ENCODE data around the gene ELOVL6. TPM values are rescaled to one million over a fixed set of nuclear protein-coding genes. Genes with fewer than 3 reads are reported as not detected.
A peak's percentile ranks its signal among the peaks of the same experiment; 100 is the strongest.

The ELOVL6 gene
- total RNA-seq, 2 experiments from 2014 or later = 17.4 to 18.7 TPM

DNA sequence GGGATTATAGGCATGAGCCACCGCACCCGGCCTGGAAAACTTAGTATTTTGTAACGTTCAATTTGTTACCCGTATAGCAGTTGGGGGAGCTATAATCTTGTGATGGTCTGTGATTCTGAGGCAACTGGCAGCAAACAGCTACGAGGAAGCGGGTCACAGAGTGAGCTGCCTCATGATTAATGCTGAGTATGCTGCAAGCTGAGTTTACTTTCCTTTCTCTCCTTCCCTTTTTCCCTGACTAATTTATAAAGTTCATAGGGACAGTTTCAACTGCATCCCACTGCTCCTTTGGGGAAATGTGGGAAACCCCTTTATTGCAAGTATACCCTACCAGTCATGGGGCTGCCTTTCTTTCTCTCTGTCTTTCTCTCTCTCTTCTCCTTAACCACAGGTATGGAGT lies 17.7 kb upstream of the ELOVL6 start:
- no peak overlapping the region for H3K4me3 Mint-ChIP-seq
- no peak overlapping the region for H3K27ac Mint-ChIP-seq
- ChIA-PET POLR2A (no interaction called here), CTCF (no interaction called here)
- peaks cover 8% of the 10 kb centered on the region for H3K36me3 Mint-ChIP-seq (ENCODE audit: low read depth)
- peaks cover 7% of the 10 kb centered on the region for H3K9me3 Mint-ChIP-seq (ENCODE audit: insufficient read depth)
- H3K27me3 Mint-ChIP-seq (ENCODE audit: low read depth) = peaks cover 11% of the 10 kb centered on the region
- no peak for DNase-seq
- peaks cover 11% of the 10 kb centered on the region for H3K4me1 Mint-ChIP-seq (ENCODE audit: low read depth)
- no peak for ATAC-seq

DNA sequence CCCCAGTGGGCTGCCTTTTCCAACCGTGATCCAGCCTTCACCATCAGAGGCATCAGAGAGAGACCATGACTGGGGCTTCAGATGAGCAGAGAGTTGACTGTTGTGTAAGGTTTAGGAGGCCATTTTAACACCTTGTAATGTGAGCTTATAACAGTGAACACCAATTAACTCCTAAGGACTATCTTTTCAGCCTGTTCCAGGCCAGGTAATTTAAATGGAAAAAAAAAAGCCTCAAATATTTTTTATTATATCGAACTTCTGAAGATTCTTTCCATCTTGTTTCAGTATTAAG lies 13.3 kb upstream of the ELOVL6 start:
- DNase-seq = no peak
- H3K4me1 Mint-ChIP-seq (ENCODE audit: low read depth) = peaks cover 4% of the 10 kb centered on the region

DNA sequence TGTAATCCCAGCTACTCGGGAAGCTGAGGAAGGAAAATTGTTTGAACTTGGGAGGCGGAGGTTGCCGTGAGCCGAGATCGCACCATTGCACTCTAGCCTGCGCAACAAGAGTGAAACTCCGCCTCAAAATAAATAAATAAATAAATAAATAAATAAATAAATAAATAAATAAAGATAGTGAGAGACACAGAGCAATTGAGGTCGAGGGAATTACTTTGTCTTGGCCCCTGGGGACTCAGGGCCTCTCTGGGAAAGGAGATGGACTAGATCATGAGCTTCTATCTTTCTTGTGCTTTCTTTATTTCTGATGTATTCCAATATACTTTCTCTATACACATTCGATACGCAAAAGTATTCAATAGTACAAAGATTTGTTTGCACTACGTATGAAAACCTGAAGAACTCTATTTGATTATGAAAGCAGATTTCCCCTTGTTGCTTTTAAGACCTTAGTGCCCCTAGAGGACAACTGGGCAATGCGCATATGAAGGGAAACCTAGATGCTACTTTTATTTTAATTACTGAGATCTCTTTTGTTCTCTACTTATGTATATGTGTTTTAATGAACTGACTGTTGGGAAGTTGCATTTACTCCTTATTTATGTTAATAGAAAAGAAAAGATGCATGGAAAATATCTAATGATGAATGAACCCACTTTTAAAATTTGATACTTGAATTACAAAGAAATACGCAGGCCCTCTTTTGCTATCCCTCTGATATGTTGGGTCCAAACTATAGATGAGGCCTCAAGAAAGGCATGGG lies 12.8 kb upstream of the ELOVL6 start:
- Mint-ChIP-seq H3K4me1 (ENCODE audit: low read depth) (peaks cover 4% of the 10 kb centered on the region), H3K36me3 (ENCODE audit: low read depth) (no peaks in the 10 kb centered on the region), H3K9me3 (ENCODE audit: insufficient read depth) (no peaks in the 10 kb centered on the region), H3K27ac (no peak overlapping the region), H3K4me3 (no peak overlapping the region), H3K27me3 (ENCODE audit: low read depth) (peaks cover 4% of the 10 kb centered on the region)
- ChIA-PET CTCF (interaction anchor here (0.8 to 1.6 kb wide), 4 partner anchors 13 to 162 kb away, joined by 3 to 7 read pairs (median 4); partner anchors contain the start of gene ELOVL6), POLR2A (no interaction called here)
- DNase-seq (peak; percentile 49), ATAC-seq (peak; percentile 60)

More for the DNA sequence above, 13.3 kb upstream of the ELOVL6 start:
- H3K4me3 Mint-ChIP-seq = no peak overlapping the region
- no peak overlapping the region for H3K27ac Mint-ChIP-seq
- ChIA-PET POLR2A (no interaction called here), CTCF (interaction anchor here (0.5 to 1.6 kb wide), 3 partner anchors 13 to 162 kb away, joined by 3 to 4 read pairs (median 4); partner anchors contain the start of gene ELOVL6)
- H3K36me3 Mint-ChIP-seq (ENCODE audit: low read depth) = no peaks in the 10 kb centered on the region
- no peak for ATAC-seq
- peaks cover 6% of the 10 kb centered on the region for H3K27me3 Mint-ChIP-seq (ENCODE audit: low read depth)
- H3K9me3 Mint-ChIP-seq (ENCODE audit: insufficient read depth) = no peaks in the 10 kb centered on the region

DNA sequence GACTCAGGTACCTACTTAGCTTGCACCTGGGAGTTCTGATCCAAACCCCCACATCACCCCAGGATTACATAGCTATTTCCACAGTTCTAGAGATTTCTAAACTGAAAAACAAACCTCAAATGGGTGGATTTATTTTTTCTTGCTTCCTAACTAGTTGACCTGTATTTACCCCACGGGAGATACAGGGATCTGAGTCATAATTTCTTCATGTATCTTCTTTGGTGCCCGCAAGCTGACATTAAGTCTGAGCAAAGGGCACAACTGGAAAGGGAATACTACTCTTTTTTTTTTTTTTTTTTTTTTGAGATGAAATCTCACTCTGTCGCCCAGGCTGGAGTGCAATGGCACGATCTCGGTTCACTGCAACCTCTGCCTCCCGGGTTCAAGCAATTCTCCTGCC lies 10.0 kb upstream of the ELOVL6 start:
- Mint-ChIP-seq H3K27me3 (ENCODE audit: low read depth) (peaks cover 2% of the 10 kb centered on the region), H3K36me3 (ENCODE audit: low read depth) (no peaks in the 10 kb centered on the region), H3K9me3 (ENCODE audit: insufficient read depth) (no peaks in the 10 kb centered on the region), H3K4me3 (no peak overlapping the region), H3K27ac (no peak overlapping the region), H3K4me1 (ENCODE audit: low read depth) (peaks cover 4% of the 10 kb centered on the region)
- DNase-seq (no peak), ATAC-seq (no peak)
- POLR2A ChIA-PET = no interaction called here
- CTCF ChIA-PET = interaction anchor here (0.8 to 1.0 kb wide), 2 partner anchors 159 to 203 kb away, joined by 3 read pairs; no protein-coding TSS in a partner anchor

DNA sequence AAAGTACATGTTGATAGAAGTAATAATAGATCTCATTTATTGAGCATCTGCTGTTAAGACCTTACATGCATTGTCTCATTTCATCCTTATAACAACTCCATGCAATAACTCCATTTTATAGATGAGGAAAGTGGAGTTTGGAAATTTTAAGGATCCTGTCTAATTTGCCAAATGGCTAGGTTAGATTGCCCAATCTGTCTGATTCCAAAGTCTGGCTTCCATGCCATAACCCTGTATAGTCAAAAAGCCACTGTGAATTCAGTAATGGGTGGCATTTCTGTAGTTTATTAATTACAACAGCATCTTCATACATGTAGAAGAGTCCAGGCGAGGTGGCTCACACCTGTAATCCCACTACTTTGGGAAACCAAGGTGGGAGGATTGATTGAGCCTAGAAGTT lies 8.8 kb upstream of the ELOVL6 start:
- ChIA-PET CTCF (no interaction called here), POLR2A (no interaction called here)
- DNase-seq (no peak), ATAC-seq (no peak)
- H3K4me1 Mint-ChIP-seq (ENCODE audit: low read depth) = peaks cover 4% of the 10 kb centered on the region
- no peaks in the 10 kb centered on the region for H3K36me3 Mint-ChIP-seq (ENCODE audit: low read depth)
- H3K27me3 Mint-ChIP-seq (ENCODE audit: low read depth) = peaks cover 8% of the 10 kb centered on the region
- no peak overlapping the region for H3K27ac Mint-ChIP-seq
- H3K4me3 Mint-ChIP-seq = no peak overlapping the region
- H3K9me3 Mint-ChIP-seq (ENCODE audit: insufficient read depth) = no peaks in the 10 kb centered on the region

DNA sequence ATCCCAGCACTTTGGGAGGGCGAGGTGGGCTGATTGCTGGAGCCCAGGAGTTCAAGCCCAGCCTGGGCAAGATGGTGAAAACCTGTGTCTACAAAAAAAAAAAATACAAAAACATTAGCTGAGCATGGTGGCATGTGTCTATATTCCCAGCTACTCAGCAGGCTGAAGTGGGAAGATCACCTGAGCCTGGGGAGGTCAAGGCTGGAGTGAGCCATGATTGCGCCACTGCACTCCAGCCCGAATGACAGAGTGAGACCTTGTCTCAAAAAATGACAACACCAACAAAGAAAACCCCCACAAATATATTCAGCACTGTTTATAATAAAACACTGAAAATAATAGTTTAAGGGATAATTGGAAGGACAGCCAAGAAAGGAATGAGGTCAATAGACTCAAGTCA lies 3.6 kb upstream of the ELOVL6 start:
- H3K36me3 Mint-ChIP-seq (ENCODE audit: low read depth) = peaks cover 2% of the 10 kb centered on the region
- CTCF ChIA-PET = no interaction called here
- H3K4me3 Mint-ChIP-seq = no peak overlapping the region
- no peak overlapping the region for H3K27ac Mint-ChIP-seq
- peaks cover 9% of the 10 kb centered on the region for H3K4me1 Mint-ChIP-seq (ENCODE audit: low read depth)
- no peaks in the 10 kb centered on the region for H3K9me3 Mint-ChIP-seq (ENCODE audit: insufficient read depth)
- no peak for ATAC-seq
- POLR2A ChIA-PET = no interaction called here
- peaks cover 8% of the 10 kb centered on the region for H3K27me3 Mint-ChIP-seq (ENCODE audit: low read depth)
- no peak for DNase-seq

DNA sequence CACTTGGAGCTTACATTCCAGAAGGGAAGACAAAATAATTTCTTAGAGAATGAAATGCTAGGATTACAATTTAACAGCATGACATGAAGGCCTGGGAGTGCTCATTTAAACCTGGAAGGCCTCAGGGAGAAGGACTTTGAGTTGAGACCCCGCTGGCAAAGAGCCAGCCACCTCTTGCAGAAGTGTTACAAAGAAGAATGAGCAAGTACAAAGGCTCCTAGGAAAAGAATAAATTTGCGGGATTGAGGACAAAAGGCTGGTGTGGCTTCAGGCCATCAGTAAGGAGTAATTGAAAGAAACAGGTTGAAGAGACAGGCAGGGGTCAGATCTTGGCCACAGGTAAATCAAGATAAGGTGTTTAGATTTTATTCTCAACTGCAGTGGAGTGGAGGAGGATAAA lies 3.1 kb upstream of the ELOVL6 start:
- H3K27ac Mint-ChIP-seq = no peak overlapping the region
- no peak overlapping the region for H3K4me3 Mint-ChIP-seq
- ATAC-seq (no peak), DNase-seq (no peak)
- POLR2A ChIA-PET = no interaction called here
- H3K4me1 Mint-ChIP-seq (ENCODE audit: low read depth) = peaks cover 9% of the 10 kb centered on the region
- H3K27me3 Mint-ChIP-seq (ENCODE audit: low read depth) = peaks cover 7% of the 10 kb centered on the region
- peaks cover 2% of the 10 kb centered on the region for H3K36me3 Mint-ChIP-seq (ENCODE audit: low read depth)
- H3K9me3 Mint-ChIP-seq (ENCODE audit: insufficient read depth) = no peaks in the 10 kb centered on the region
- CTCF ChIA-PET = no interaction called here

DNA sequence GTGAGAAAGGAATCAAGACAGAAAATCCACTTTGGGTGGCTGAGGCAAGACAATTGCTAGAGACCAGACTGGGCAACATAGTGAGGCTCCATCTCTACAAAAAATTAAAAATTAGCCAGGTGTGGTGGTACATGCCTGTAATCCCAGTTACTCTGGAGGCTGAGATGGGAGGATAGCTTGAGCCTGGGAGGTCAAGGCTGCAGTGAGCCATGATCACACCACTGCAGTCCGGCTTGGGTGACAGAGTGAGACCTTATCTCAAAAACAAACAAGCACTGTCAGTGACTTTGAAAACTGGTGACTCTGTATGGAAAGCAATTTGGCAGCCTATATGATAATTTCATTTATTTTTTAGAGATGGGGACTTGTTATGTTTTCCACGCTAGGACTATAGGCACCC lies 2.3 kb upstream of the ELOVL6 start:
- no peak for ATAC-seq
- Mint-ChIP-seq H3K4me3 (no peak overlapping the region), H3K27ac (no peak overlapping the region), H3K27me3 (ENCODE audit: low read depth) (peaks cover 6% of the 10 kb centered on the region), H3K36me3 (ENCODE audit: low read depth) (peaks cover 6% of the 10 kb centered on the region), H3K4me1 (ENCODE audit: low read depth) (peaks cover 12% of the 10 kb centered on the region), H3K9me3 (ENCODE audit: insufficient read depth) (no peaks in the 10 kb centered on the region)
- POLR2A ChIA-PET = no interaction called here
- CTCF ChIA-PET = no interaction called here
- DNase-seq = no peak

DNA sequence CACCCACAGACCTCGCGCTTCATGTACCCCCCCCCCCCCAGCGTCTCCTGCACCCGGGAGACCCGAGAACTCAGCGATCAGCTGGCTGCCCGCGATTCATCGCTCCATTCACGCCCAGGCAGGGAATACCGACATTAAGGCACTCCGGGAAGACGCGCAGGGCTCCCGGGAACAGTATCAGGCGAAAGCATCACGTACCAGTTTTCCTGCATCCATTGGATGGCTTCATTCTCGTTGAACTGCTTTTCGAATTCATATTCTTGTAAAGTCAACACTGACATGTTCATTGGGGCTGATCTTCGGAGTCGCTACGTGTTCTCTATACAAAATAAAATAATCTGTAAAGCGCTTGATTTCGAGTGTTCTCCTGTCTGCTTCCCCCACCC lies 373 bp downstream of the ELOVL6 start:
- peak overlapping the region; percentile 96 for H3K27ac Mint-ChIP-seq
- peaks cover 12% of the 10 kb centered on the region for H3K36me3 Mint-ChIP-seq (ENCODE audit: low read depth)
- ChIA-PET POLR2A (interaction anchor here (0.6 to 3.6 kb wide), 5 partner anchors 33 to 1500 kb away, joined by 3 to 31 read pairs (median 3); no protein-coding TSS in a partner anchor), CTCF (interaction anchor here (1.0 to 1.7 kb wide), 6 partner anchors 13 to 318 kb away, joined by 4 to 5 read pairs (median 4); no protein-coding TSS in a partner anchor)
- DNase-seq (no peak), ATAC-seq (no peak)
- H3K4me1 Mint-ChIP-seq (ENCODE audit: low read depth) = peaks cover 34% of the 10 kb centered on the region
- H3K4me3 Mint-ChIP-seq = peak overlapping the region; percentile 93
- H3K9me3 Mint-ChIP-seq (ENCODE audit: insufficient read depth) = no peaks in the 10 kb centered on the region
- H3K27me3 Mint-ChIP-seq (ENCODE audit: low read depth) = peaks cover 6% of the 10 kb centered on the region

DNA sequence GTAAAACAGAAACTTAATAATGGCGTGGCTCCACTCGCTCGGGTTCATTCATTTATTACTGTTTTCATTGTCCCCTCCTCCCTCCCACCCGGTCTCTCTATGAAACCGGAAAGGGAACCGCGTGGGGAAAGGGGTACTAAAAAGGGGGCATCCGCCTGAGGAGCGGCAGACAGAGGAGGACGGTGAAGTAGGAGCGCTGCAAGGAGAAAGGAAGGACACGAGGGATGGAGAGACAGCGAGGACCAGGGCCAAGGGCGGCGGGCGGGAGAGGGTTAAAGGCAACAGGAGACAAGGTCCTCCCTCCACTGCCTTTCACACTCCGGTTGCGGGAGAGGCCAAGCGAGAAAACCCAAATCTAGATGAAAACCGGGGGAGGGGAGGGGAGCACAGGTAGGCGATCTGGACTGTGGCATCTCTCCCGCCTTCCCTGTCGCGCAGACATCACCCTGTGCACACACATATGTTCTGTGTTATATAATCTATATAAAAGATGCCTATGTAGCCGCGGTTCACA lies 829 bp downstream of the ELOVL6 start:
- H3K27me3 Mint-ChIP-seq (ENCODE audit: low read depth) = peaks cover 1% of the 10 kb centered on the region
- ChIA-PET POLR2A (interaction anchor here (0.6 to 3.6 kb wide), 11 partner anchors 8 to 142 kb away, joined by 3 to 31 read pairs (median 4); no protein-coding TSS in a partner anchor), CTCF (interaction anchor here (1.1 to 1.7 kb wide), 5 partner anchors 14 to 319 kb away, joined by 3 to 9 read pairs (median 4); no protein-coding TSS in a partner anchor)
- peak overlapping the region; percentile 96 for H3K27ac Mint-ChIP-seq
- ATAC-seq = peak; percentile 22
- H3K4me3 Mint-ChIP-seq = peak overlapping the region; percentile 93
- peaks cover 38% of the 10 kb centered on the region for H3K4me1 Mint-ChIP-seq (ENCODE audit: low read depth)
- peak; percentile 62 for DNase-seq
- peaks cover 15% of the 10 kb centered on the region for H3K36me3 Mint-ChIP-seq (ENCODE audit: low read depth)
- H3K9me3 Mint-ChIP-seq (ENCODE audit: insufficient read depth) = no peaks in the 10 kb centered on the region

DNA sequence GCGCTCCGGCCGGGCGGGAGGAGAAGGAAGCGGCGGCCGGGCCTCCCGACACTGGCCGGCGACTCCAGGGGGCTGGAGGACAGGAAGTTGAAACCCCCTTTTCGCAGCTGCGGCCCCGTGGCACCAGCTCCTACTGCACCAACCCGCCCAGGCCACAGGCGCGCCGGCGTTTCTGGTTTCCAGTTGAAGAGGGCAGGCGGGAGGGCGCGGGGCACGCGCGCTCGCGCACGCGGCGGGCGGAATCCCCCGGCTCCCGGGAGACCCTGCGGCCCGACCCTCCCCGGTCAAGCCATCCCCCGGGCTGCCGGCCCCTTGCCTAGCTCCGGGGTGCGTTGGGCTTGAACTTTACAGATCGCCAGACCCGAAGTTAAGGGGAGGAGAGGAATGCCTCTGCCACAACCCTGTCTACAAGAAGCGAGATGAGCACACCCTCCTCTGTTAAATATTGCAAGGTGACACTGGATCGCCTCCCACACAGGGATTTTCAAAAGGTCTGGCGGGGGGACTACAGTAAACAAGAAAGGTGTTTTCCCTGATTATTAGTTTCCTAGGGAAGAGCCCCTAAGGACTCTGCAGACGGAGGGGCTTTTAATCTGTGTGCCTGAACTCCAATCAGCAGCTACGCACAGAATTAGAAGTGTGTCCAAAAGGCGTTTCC lies 1.4 kb downstream of the ELOVL6 start:
- ATAC-seq (peak; percentile 40), DNase-seq (peak; percentile 73)
- POLR2A ChIA-PET = interaction anchor here (0.6 to 3.6 kb wide), 12 partner anchors 8 to 193 kb away, joined by 3 to 31 read pairs (median 4); no protein-coding TSS in a partner anchor
- peaks cover 18% of the 10 kb centered on the region for H3K36me3 Mint-ChIP-seq (ENCODE audit: low read depth)
- H3K27me3 Mint-ChIP-seq (ENCODE audit: low read depth) = no peaks in the 10 kb centered on the region
- H3K4me3 Mint-ChIP-seq = peak overlapping the region; percentile 93
- no peaks in the 10 kb centered on the region for H3K9me3 Mint-ChIP-seq (ENCODE audit: insufficient read depth)
- peaks cover 39% of the 10 kb centered on the region for H3K4me1 Mint-ChIP-seq (ENCODE audit: low read depth)
- CTCF ChIA-PET = interaction anchor here (0.7 to 1.5 kb wide), 5 partner anchors 33 to 198 kb away, joined by 3 to 9 read pairs (median 3); no protein-coding TSS in a partner anchor
- H3K27ac Mint-ChIP-seq = peak overlapping the region; percentile 96
